Loucy (cell line): ENCODE data around the gene SPAG6.

Experiments used
- H2AFZ ChIP-seq: fragments of 200-600 bp; sonication (generic); 2 replicates; pipeline ENCODE4 v1.6.0; 2016; ENCODE audit warnings: antibody characterized with exemption, mild to moderate bottlenecking, low read length, moderate library complexity
- H3F3A ChIP-seq: fragments of 200-600 bp; 2 replicates; pipeline ENCODE4 v1.6.0; 2016; ENCODE audit warnings: antibody characterized with exemption, low read depth, mild to moderate bottlenecking
- H3K27me3 ChIP-seq: fragments of 200-600 bp; sonication (generic); 2 replicates; pipeline ENCODE4 v1.6.1; 2014; ENCODE audit warnings: low read length, mild to moderate bottlenecking; ENCODE audit not compliant: insufficient read depth, poor library complexity, severe bottlenecking
- H3K36me3 ChIP-seq: fragments of 200-600 bp; sonication (generic); 2 replicates; pipeline ENCODE4 v1.6.1; 2016; ENCODE audit warnings: low read length; ENCODE audit not compliant: insufficient read depth
- H3K4me1 ChIP-seq: fragments of 200-600 bp; sonication (generic); 2 replicates; pipeline ENCODE4 v1.5.1; 2014; ENCODE audit warnings: low read length, mild to moderate bottlenecking; ENCODE audit not compliant: insufficient read depth, poor library complexity, severe bottlenecking
- H3K4me2 ChIP-seq: fragments of 200-600 bp; sonication (generic); 2 replicates; pipeline ENCODE4 v1.6.0; 2014; ENCODE audit warnings: antibody characterized with exemption, low read length, low read depth, mild to moderate bottlenecking; ENCODE audit not compliant: poor library complexity, severe bottlenecking
- H3K4me3 ChIP-seq: fragments of 200-600 bp; sonication (generic); 2 replicates; pipeline ENCODE4 v1.5.1; 2014; ENCODE audit warnings: low read length, mild to moderate bottlenecking, mixed read lengths; ENCODE audit not compliant: poor library complexity, severe bottlenecking
- H3K79me2 ChIP-seq: fragments of 200-600 bp; sonication (generic); 2 replicates; pipeline ENCODE4 v1.6.1; 2014; ENCODE audit warnings: low read length; ENCODE audit not compliant: insufficient read depth
- H3K9ac ChIP-seq: fragments of 200-600 bp; sonication (generic); 2 replicates; pipeline ENCODE4 v1.6.0; 2014; ENCODE audit warnings: mild to moderate bottlenecking, low read depth, low read length, moderate library complexity; ENCODE audit not compliant: poor library complexity, severe bottlenecking
- H3K9me2 ChIP-seq: fragments of 200-600 bp; sonication (generic); replicated peaks from 2 replicates; pipeline ENCODE4 v1.6.1; 2016; ENCODE audit warnings: low read depth, low read length, mixed read lengths
- H3K9me3 ChIP-seq: fragments of 200-600 bp; sonication (generic); 2 replicates; pipeline ENCODE4 v1.6.1; 2014; ENCODE audit warnings: mild to moderate bottlenecking, antibody characterized with exemption, low read length, low read depth; ENCODE audit not compliant: insufficient read depth
- H4K20me1 ChIP-seq: fragments of 200-600 bp; sonication (generic); 2 replicates; pipeline ENCODE4 v1.6.0; 2014; ENCODE audit warnings: antibody characterized with exemption, low read length, mild to moderate bottlenecking; ENCODE audit not compliant: insufficient read depth, poor library complexity, severe bottlenecking
- CTCF ChIP-seq: fragments of 200-600 bp; sonication (generic); conservative IDR thresholded peaks from 2 replicates; pipeline ENCODE4 v1.5.1; 2014; ENCODE audit warnings: mild to moderate bottlenecking, antibody characterized with exemption, low read length
- EZH2phosphoT487 ChIP-seq: fragments of 200-600 bp; IDR thresholded peaks from 2 replicates; pipeline ENCODE4 v1.6.1; 2018; ENCODE audit warnings: antibody characterized with exemption, mild to moderate bottlenecking, moderate library complexity, borderline replicate concordance

Gene SPAG6

GRCh38 chr10:22374489-22375126 lies 29.3 kb downstream of the SPAG6 start:
- H3K4me1 ChIP-seq: peaks cover 12% of the 10 kb centered on the region
- H3K9me3 ChIP-seq: no peaks in the 10 kb centered on the region
- no peaks in the 10 kb centered on the region for H3K9me2 ChIP-seq
- no peaks in the 10 kb centered on the region for H3F3A ChIP-seq
- H3K79me2 ChIP-seq: no peaks in the 10 kb centered on the region
- no peak overlapping the region for H3K9ac ChIP-seq
- H3K4me3 ChIP-seq: no peak overlapping the region
- H4K20me1 ChIP-seq: no peaks in the 10 kb centered on the region
- no peak overlapping the region for H2AFZ ChIP-seq
- H3K36me3 ChIP-seq: no peaks in the 10 kb centered on the region
- no peak for TF ChIP-seq EZH2phosphoT487
- TF ChIP-seq CTCF: no peak
- H3K4me2 ChIP-seq: no peak overlapping the region
- H3K27me3 ChIP-seq: no peaks in the 10 kb centered on the region

DNA sequence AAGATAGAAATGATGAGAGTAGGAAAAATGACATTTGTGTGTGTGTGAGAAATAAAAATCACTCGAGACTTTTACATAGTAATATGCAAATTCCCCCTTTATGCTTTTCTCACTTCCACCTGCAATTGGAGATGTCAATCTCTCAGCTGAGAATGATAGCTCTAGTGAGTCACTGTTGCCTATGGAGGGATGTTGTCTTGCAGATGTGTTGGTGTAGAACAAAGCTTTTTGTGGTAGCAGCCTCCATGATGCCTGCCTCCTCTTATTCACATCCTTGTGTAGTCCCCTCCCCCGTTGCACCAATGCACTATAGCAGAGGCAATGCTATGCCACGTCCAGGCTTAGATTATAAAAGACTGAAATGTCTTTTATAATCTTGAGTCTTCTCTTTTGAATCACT lies 33.8 kb downstream of the SPAG6 start:
- Histone ChIP-seq H3K4me3 (no peak overlapping the region), H3F3A (no peaks in the 10 kb centered on the region), H3K79me2 (no peaks in the 10 kb centered on the region), H3K9me3 (no peaks in the 10 kb centered on the region), H3K4me1 (peaks cover 3% of the 10 kb centered on the region), H3K27me3 (no peaks in the 10 kb centered on the region), H3K9ac (no peak overlapping the region), H4K20me1 (no peaks in the 10 kb centered on the region), H3K36me3 (no peaks in the 10 kb centered on the region), H2AFZ (peak overlapping the region; percentile 32), H3K9me2 (no peaks in the 10 kb centered on the region), H3K4me2 (no peak overlapping the region)
- TF ChIP-seq CTCF: no peak
- TF ChIP-seq EZH2phosphoT487: no peak

GRCh38 chr10:22381262-22381661 lies 36.0 kb downstream of the SPAG6 start:
- no peaks in the 10 kb centered on the region for H3F3A ChIP-seq
- no peaks in the 10 kb centered on the region for H3K27me3 ChIP-seq
- H3K9ac ChIP-seq: no peak overlapping the region
- no peak overlapping the region for H3K4me3 ChIP-seq
- no peak overlapping the region for H2AFZ ChIP-seq
- H3K36me3 ChIP-seq: no peaks in the 10 kb centered on the region
- H3K9me3 ChIP-seq: no peaks in the 10 kb centered on the region
- TF ChIP-seq EZH2phosphoT487 (no peak), CTCF (no peak)
- H3K79me2 ChIP-seq: no peaks in the 10 kb centered on the region
- peaks cover 3% of the 10 kb centered on the region for H3K4me1 ChIP-seq
- no peaks in the 10 kb centered on the region for H4K20me1 ChIP-seq
- no peak overlapping the region for H3K4me2 ChIP-seq
- H3K9me2 ChIP-seq: no peaks in the 10 kb centered on the region
